Putamen (tissue), 1 donor: Measurements from ENCODE around the gene PDCD1.

Source experiments
- DNase-seq: peaks from one replicate; pipeline ENCODE4 v3.0.0-alpha.2; 2016; ENCODE audit warnings: low spot score

The PDCD1 gene

GRCh38 chr2:241865416-241865956 is 6.8 kb upstream of the PDCD1 start:
- DNase-seq, result no peak

DNA sequence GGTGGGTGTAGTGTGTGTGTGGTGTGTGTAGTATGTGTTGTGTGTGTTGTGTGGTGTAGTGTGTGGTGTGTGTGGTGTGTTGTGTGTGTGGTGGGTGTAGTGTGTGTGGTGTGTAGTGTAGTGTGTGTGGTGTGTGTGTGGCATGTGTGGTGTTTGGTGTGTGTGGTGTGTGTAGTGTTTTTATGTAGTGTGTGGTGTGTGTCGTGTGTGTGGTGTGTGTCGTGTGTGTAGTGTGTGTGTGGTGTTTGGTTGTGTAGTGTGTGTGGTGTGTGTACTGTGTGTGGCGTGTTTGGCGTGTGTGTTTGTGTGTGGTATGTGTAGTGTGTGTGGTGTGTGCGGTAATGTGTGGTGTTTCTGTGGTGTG is 6.1 kb upstream of the PDCD1 start:
- DNase-seq, result no peak

GRCh38 chr2:241864168-241864849 is 5.6 kb upstream of the PDCD1 start:
- no peak for DNase-seq

DNA sequence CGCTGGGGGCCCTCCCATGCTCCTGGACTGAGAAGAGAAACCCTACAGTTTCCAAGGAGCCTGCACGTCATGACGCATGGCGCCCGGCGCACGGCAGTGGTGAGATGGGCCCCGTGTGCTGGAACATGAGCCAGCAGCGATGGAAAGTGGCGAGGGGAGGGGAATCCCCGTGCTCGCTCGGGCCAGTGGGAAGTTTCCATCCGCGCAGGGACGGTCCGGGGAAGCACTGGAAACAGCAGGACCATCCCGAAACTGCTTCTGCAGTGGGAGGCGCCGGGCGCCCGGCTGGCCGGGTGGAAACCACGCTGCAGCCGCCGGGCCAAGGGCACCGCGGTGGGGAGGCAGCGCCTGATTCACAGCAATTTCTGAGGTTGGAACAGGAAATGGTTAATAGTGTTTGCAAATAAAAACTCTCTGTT is 4.9 kb upstream of the PDCD1 start:
- no peak for DNase-seq

GRCh38 chr2:241862775-241863535 is 4.3 kb upstream of the PDCD1 start:
- DNase-seq, result no peak

- no peak for DNase-seq
Measured at GRCh38 chr2:241862093-241862492, 3.4 kb upstream of the PDCD1 start.

- DNase-seq, result no peak
Measured at GRCh38 chr2:241861264-241861663, 2.6 kb upstream of the PDCD1 start.

DNA sequence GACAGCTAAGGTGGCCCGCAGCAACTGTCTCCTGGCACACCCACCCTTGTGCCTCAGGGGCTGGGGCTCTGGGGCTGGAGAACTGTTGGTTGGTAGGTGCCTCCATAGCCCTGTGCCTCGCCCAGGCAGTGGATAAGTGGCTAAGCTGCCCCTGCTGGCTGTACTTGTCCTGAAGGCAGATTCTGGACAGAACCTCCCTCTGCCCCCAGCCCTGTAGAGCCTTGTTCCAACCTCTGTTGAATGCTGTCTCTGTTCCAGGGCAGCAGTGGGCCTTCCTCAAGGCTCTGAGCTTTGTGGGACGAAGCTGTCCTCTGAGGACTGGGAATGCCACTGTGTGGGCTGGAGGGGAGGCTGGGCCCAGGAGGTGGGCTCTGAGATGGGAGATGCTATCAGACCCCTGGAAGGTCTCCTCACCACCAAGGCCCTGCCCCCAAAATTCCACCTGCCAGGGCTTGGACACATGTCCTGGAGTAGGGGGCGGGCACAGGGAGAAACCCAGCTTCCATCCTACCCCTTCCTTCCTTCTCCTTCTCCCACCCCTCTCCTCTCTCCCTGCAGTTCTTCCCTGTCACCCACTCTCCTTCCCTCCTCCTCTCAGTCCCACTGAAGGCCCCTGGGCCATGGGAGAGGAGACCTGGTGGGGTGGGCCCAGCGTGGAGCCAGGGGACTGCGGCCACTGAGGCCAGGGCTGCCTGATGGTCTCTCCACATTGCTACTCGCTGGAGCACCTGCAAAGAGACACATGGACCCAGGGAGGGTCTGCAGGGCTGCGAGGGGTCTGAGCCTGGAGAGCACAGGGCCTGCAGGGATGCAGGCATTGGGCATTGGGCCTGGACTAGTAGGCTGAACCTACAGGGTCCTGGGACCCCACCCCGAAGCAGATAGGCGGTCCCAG is 1.7 kb upstream of the PDCD1 start:
- no peak for DNase-seq

DNA sequence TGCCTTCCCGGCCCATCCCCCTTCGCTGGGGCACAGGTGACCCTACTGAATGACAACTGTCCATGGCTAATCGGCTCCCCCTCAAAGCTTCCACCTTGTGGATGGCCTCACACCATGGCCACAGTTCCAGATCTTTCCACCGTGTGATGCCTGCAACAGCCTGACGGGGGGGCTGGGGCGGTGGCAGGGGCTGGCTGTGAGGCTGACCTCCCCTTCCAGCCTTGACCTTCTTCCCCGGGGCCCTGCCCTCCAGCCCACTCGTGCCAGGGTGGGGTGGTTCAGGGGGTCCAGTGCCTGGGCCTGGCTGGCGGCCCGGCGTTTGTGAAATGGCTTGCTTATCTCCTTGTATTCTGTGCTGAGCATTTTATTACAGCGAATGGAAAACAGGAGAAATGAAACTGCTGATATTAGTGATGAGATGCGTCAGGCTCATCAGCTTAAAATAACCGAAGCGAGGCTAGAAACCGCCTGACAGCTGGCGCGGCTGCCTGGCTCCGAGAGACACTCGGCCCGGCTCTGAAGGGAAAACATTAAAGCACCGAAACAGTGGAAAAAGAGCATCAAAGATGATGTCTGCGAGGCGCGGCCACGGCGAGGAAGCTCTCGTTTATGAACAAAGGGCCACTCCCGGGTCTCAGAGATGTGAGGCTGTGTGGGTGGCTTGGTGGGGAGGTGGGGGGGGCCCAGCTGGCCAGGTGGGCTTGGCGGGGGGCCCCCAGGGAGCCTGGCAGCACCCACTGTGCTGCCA is 916 bp upstream of the PDCD1 start:
- DNase-seq, result peak; percentile 49

- DNase-seq, result no peak
Measured at GRCh38 chr2:241859017-241859435, 332 bp upstream of the PDCD1 start.

GRCh38 chr2:241857572-241858121 is 1.0 kb downstream of the PDCD1 start:
- DNase-seq, result no peak

GRCh38 chr2:241857041-241857541 is 1.6 kb downstream of the PDCD1 start:
- DNase-seq, result no peak

DNA sequence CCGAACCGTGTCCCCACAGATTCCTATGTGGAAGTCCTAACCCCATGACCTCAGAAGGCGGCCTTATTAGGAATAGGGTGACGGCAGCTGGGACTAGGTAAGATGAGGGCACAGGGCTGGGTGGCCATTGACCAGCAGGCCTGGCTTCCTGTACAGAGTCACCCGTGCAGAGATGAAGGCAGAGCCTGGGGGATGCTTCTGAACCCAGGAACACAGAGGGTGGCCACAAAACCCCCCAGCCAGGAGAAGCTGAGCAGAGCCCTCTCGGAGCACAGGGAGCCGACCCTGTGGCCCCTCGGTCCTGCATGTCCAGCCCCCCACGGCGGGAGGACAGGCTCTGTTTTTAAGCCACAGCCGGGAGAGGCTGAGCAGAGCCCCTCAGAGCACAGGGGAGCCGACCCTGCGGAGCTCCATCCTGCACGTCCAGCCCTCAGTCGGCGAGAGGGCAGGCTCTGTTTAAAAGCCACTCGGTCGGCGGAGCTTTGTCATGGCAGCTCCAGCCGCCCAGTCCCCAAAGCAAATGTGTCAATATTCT is 2.7 kb downstream of the PDCD1 start:
- no peak for DNase-seq

GRCh38 chr2:241855245-241855887 is 3.3 kb downstream of the PDCD1 start:
- no peak for DNase-seq

DNA sequence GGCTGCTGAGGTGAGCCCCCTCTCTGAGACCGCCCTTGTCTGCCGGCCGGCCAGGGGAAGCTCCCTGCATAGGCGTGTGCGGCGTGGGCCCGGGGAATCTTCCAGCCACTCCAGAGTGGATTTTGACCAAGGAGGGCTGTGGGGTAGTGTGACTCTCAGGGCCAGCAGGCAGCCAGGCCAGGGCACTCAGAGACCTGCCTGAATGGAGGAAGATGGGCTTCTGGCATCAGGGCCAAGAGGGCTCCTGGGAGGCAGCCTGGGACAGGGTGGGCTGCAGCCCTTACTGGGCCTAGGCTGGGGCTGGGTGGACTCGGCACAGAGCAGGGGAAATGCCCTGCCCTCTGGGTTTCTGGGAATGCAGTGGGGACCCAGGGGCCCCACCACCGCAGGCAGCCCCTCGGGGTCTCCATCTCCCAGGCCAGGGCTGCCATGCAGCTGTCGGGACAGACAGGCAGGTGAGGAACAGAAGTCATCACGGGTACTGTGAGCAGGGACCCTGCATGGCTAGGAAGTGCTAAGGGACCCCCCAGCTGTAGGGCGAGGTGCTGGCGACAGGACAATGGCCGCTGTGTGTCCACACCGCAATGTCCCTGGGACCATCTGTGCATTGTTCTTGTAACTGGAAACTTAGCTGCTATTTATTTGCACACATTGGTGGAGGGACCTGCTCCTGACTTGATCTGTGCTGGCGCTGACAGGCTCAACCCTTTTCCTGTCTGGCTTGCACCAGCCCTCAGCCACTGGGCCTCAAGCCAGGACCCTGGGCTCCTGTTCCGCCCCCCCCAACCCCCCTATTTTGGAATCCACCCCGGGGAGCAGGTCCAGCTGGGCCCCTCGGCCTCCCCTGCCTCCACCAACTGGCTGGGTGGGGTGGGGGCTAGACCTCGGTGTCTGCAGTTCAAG is 4.1 kb downstream of the PDCD1 start:
- DNase-seq, result no peak

- no peak for DNase-seq
Measured at GRCh38 chr2:241853651-241854341, 4.9 kb downstream of the PDCD1 start.

DNA sequence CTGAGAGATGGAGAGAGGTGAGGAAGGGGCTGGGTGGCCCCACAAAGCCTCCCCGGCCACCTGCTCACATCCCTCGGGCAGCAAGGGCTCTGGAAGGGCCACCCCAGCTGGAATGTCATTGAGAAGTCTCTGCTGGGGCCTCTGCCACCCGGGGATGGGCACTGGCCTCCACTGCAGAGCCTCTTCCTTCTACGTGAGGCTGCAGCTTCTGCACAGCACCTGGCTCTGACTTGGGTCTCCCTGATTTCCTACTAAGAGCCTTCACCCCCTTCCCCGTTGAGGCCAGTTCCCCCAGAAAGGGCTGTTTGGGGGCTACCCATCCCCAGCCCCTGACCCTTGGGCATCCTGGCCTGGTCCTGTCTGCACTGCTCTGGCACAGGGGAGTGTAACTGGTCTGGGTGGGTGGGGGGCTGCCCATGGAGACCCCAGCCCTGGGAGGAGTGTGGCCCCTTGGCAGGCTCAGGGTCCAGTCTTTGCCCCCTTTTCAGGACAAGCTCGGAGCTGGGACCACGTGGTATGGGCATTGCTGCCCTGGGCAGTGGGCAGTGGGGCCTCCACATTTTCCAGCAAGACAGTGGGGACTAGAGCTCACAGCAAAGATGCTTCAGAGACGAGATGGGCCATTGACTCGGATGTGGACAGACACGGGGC is 5.6 kb downstream of the PDCD1 start:
- no peak for DNase-seq
